GM12892 (cell line): ENCODE results near the gene LILRB3.

ENCODE experiments used
- POLR2A ChIP-seq: IDR thresholded peaks from 2 replicates; pipeline ENCODE4 v1.6.1; 2011; ENCODE audit warnings: low read depth, low read length, control low read depth
- POLR2AphosphoS5 ChIP-seq: IDR thresholded peaks from 2 replicates; pipeline ENCODE4 v1.6.1; 2011; ENCODE audit warnings: low read depth, low read length, control low read depth

DNA sequence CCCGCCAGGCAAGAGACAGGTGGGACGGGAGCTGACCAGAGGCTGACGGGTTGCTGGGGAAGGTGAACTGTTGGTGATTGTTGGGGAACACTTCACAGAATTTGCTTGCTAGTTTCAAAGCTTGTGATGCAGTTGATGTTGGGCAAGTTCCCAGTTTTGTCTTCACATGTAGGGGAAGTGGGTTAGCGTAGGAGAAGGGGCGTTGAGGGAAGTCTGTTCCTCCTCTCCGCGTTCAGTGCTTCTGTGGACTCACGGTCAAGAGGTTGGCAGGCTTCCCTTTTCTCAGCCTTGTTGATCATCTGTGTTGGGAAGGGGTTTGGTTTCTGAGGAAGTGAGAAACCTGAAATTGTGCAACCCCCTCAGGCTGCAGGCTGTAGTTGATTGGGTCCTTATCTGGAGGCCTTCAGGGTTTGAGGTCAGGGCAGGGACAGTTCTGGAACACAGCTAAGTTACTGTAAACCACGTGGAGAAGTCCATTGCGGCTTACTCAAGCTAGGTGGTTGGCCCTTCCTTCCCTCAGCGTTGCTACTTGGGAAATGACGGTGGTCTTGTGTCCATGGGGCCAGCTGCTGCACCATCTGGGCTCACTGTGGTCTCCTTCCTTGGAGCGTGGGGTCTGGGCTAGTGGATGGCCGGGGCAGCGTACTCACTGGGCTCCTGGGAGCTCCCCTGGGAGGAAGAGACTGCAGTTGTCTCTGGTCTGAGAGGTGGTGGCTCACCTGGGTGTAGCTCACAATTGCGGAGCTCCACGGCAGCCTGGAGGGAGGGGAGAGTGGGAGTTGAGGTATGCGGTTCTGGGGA lies 14.6 kb downstream of the LILRB3 start:
- TF ChIP-seq POLR2AphosphoS5 (peak; percentile 95), POLR2A (peak; percentile 87)
